ENCODE measurements around the gene ANKRD35. TPM values are rescaled to one million over a fixed set of nuclear protein-coding genes. Genes with fewer than 3 reads are reported as not detected.
"Not testable (repeated sequence)": the region's sequence is repeated elsewhere in the genome, so short reads cannot be mapped to it uniquely, and the experiment has no call there.

Gene ANKRD35
- 1 to 10 TPM; 2.1 to 3.4 (median 2.4) TPM for polyA plus RNA-seq (ENCODE audit: insufficient read length in 4 of 4)

- peak in 3 of 4 donors; percentile 34 to 69 (median 55) for DNase-seq (ENCODE audit: low read depth in 4 of 4, low spot score in 2 of 4)
Observed at GRCh38 chr1:145885738-145886287, at the start of gene ANKRD35. TSS of gene ANKRD35 (minus strand) at chr1:145885866. CDS start at chr1:145885758, 108 bp downstream.

GRCh38 chr1:145932522-145933009 is 46.9 kb upstream of the ANKRD35 start:
- DNase-seq (ENCODE audit: low read depth in 4 of 4, low spot score in 2 of 4), result not testable (repeated sequence)

- DNase-seq (ENCODE audit: low read depth in 4 of 4, low spot score in 2 of 4), result no peak
Observed at GRCh38 chr1:145927916-145928643, 42.4 kb upstream of the ANKRD35 start.

- peak; percentile 93 to 98 (median 95) for DNase-seq (ENCODE audit: low read depth in 4 of 4, low spot score in 2 of 4)
Observed at GRCh38 chr1:145927063-145927886, 41.6 kb upstream of the ANKRD35 start, which contains the start of gene RBM8A. TSS of gene RBM8A (minus strand) at chr1:145927484. CDS start at chr1:145927426, 58 bp downstream.

GRCh38 chr1:145926686-145927062 is 41.0 kb upstream of the ANKRD35 start:
- DNase-seq (ENCODE audit: low read depth in 4 of 4, low spot score in 2 of 4), result no peak

GRCh38 chr1:145922266-145922665 is 36.6 kb upstream of the ANKRD35 start:
- DNase-seq (ENCODE audit: low read depth in 4 of 4, low spot score in 2 of 4), result no peak

- DNase-seq (ENCODE audit: low read depth in 4 of 4, low spot score in 2 of 4), result not testable (repeated sequence)
Observed at GRCh38 chr1:145920297-145920696, 34.6 kb upstream of the ANKRD35 start.

GRCh38 chr1:145918992-145919939 is 33.6 kb upstream of the ANKRD35 start:
- DNase-seq (ENCODE audit: low read depth in 4 of 4, low spot score in 2 of 4), result peak in 1 of 4 donors; percentile 16

GRCh38 chr1:145918144-145918991 is 32.7 kb upstream of the ANKRD35 start, which contains the start of gene PEX11B:
TSS of gene PEX11B (minus strand) at chr1:145918717. CDS start at chr1:145918688, 29 bp downstream.
- peak in 3 of 4 donors; percentile 89 to 91 (median 90) for DNase-seq (ENCODE audit: low read depth in 4 of 4, low spot score in 2 of 4)

- no peak for DNase-seq (ENCODE audit: low read depth in 4 of 4, low spot score in 2 of 4)
Observed at GRCh38 chr1:145917595-145917994, 31.9 kb upstream of the ANKRD35 start.

- DNase-seq (ENCODE audit: low read depth in 4 of 4, low spot score in 2 of 4), result no peak
Observed at GRCh38 chr1:145916745-145917144, 31.1 kb upstream of the ANKRD35 start.

GRCh38 chr1:145912128-145912641 is 26.5 kb upstream of the ANKRD35 start:
- DNase-seq (ENCODE audit: low read depth in 4 of 4, low spot score in 2 of 4), result no peak

GRCh38 chr1:145908653-145909052 is 23.0 kb upstream of the ANKRD35 start:
- no peak for DNase-seq (ENCODE audit: low read depth in 4 of 4, low spot score in 2 of 4)

GRCh38 chr1:145906954-145907753 is 21.5 kb upstream of the ANKRD35 start:
- no peak for DNase-seq (ENCODE audit: low read depth in 4 of 4, low spot score in 2 of 4)

- no peak for DNase-seq (ENCODE audit: low read depth in 4 of 4, low spot score in 2 of 4)
Observed at GRCh38 chr1:145901312-145902021, 15.8 kb upstream of the ANKRD35 start.

- DNase-seq (ENCODE audit: low read depth in 4 of 4, low spot score in 2 of 4), result no peak
Observed at GRCh38 chr1:145898756-145899155, 13.1 kb upstream of the ANKRD35 start.

- DNase-seq (ENCODE audit: low read depth in 4 of 4, low spot score in 2 of 4), result no peak
Observed at GRCh38 chr1:145897969-145898368, 12.3 kb upstream of the ANKRD35 start.
